HepG2 (cell line): ENCODE data around the gene MISFA. TPM values are rescaled to one million over a fixed set of nuclear protein-coding genes. Genes with fewer than 3 reads are reported as not detected.
A peak's percentile ranks its signal among the peaks of the same experiment; 100 is the strongest.

Experiments
- GABPB1 ChIP-seq: IDR thresholded peaks from 2 replicates; pipeline ENCODE4 v1.6.1; 2016; ENCODE audit warnings: mild to moderate bottlenecking, missing genetic modification reagents, moderate library complexity, missing compliant biosample characterization
- HCFC1 ChIP-seq: fragments of 150-350 bp; IDR thresholded peaks from 2 replicates; pipeline ENCODE4 v1.6.1; 2014; ENCODE audit warnings: low read depth, low read length
- HOXD1 ChIP-seq: sonication (generic); formaldehyde crosslinking; IDR thresholded peaks from 2 replicates; pipeline ENCODE4 v1.5.0; 2020; ENCODE audit warnings: missing genetic modification reagents
- ISL2 ChIP-seq: sonication (generic); formaldehyde crosslinking; IDR thresholded peaks from 2 replicates; pipeline ENCODE4 v1.5.0; 2020; ENCODE audit warnings: missing genetic modification reagents
- MAFK ChIP-seq, 2 experiments: IDR thresholded peaks in 1 of 2; conservative IDR thresholded peaks in 1 of 2; 2 replicates each; pipeline ENCODE4 v1.6.1; 2011; ENCODE audit warnings: improper control_type of control experiment in 2 of 2, low read length in 2 of 2
- MYNN ChIP-seq: sonication (generic); formaldehyde crosslinking; IDR thresholded peaks from 2 replicates; pipeline ENCODE4 v1.4.0; 2020; ENCODE audit warnings: mild to moderate bottlenecking, low read depth, missing genetic modification reagents
- NONO ChIP-seq, 2 experiments: fragments of 450-650 bp in 1 of 2; sonication (generic) in 1 of 2; formaldehyde crosslinking in 1 of 2; IDR thresholded peaks in 1 of 2; conservative IDR thresholded peaks in 1 of 2; 2 replicates each; pipeline versions ENCODE4 v1.6.1 to v1.8.0; 2017 to 2022; ENCODE audit warnings: mild to moderate bottlenecking in 1 of 2, missing genetic modification reagents in 1 of 2, moderate library complexity in 1 of 2
- ONECUT2 ChIP-seq: sonication (generic); formaldehyde crosslinking; IDR thresholded peaks from 2 replicates; pipeline ENCODE4 v1.4.0; 2020; ENCODE audit warnings: missing genetic modification reagents
- POLR2A ChIP-seq, 2 experiments: IDR thresholded peaks; 2 replicates each; pipeline ENCODE4 v1.6.1; 2011; ENCODE audit warnings: low read depth in 2 of 2, low read length in 2 of 2, mild to moderate bottlenecking in 1 of 2, moderate library complexity in 1 of 2; ENCODE audit not compliant: insufficient read depth in 1 of 2
- POLR2G ChIP-seq: fragments of 200-400 bp; formaldehyde crosslinking; IDR thresholded peaks from 2 replicates; pipeline ENCODE4 v1.6.1; 2018; ENCODE audit warnings: mild to moderate bottlenecking, low read depth, low read length, moderate library complexity
- RBM22 ChIP-seq: fragments of 200-400 bp; formaldehyde crosslinking; optimal IDR thresholded peaks from 2 replicates; pipeline ENCODE3; 2017; ENCODE audit warnings: mild to moderate bottlenecking, low read length, moderate library complexity
- SAFB2 ChIP-seq: sonication (generic); formaldehyde crosslinking; IDR thresholded peaks from 2 replicates; pipeline ENCODE4 v1.5.1; 2020; ENCODE audit warnings: missing genetic modification reagents, low read depth, mild to moderate bottlenecking, borderline replicate concordance
- TCF12 ChIP-seq, 2 experiments: fragments of 450-650 bp in 1 of 2; sonication (generic) in 1 of 2; formaldehyde crosslinking in 1 of 2; IDR thresholded peaks; 2 replicates each; pipeline versions ENCODE4 v1.6.1 to v1.8.0; 2017 to 2022; ENCODE audit warnings: antibody characterized with exemption in 1 of 2, mild to moderate bottlenecking in 1 of 2, missing genetic modification reagents in 1 of 2, moderate library complexity in 1 of 2
- ZMAT3 ChIP-seq: sonication (generic); formaldehyde crosslinking; conservative IDR thresholded peaks from 2 replicates; pipeline ENCODE4 v1.7.0; 2021; ENCODE audit warnings: missing genetic modification reagents
- ZNF317 ChIP-seq: sonication (generic); formaldehyde crosslinking; IDR thresholded peaks from 2 replicates; pipeline ENCODE4 v1.5.0; 2020; ENCODE audit warnings: mild to moderate bottlenecking, missing genetic modification reagents
- ZNF503 ChIP-seq: sonication (generic); formaldehyde crosslinking; IDR thresholded peaks from 2 replicates; pipeline ENCODE4 v1.4.0; 2020; ENCODE audit warnings: missing genetic modification reagents
- ZNF530 ChIP-seq: sonication (generic); formaldehyde crosslinking; IDR thresholded peaks from 2 replicates; pipeline ENCODE4 v1.5.0; 2020; ENCODE audit warnings: low read depth, mild to moderate bottlenecking, missing genetic modification reagents
- polyA plus RNA-seq, 8 experiments: library from polyadenylated mRNA; depleted of rRNA in 3 of 8; stranded (reverse) in 7 of 8; unstranded in 1 of 8; fragments of >200 nt; fragmentation: Illumina TruSeq in 4 of 8; extraction: Trizol in 4 of 8; gene quantifications; 2 replicates each; pipeline versions ENCODE4 v1.2.1 to v1.2.3, GENCODE V29; 2011 to 2016; ENCODE audit warnings: low read depth in 4 of 8, missing spikeins in 1 of 8, mixed read lengths in 1 of 8; ENCODE audit not compliant: insufficient read depth in 1 of 8
- total RNA-seq, 5 experiments: library from RNA; depleted of rRNA; stranded (reverse); fragments of >200 nt; fragmentation: Illumina TruSeq; extraction: Trizol; gene quantifications; 2 replicates each; pipeline ENCODE4 v1.2.3, GENCODE V29; 2016; ENCODE audit warnings: low read depth in 1 of 5
- TF ChIP-seq, protein P1 (sequence below): sonication (generic); formaldehyde crosslinking; IDR thresholded peaks from 2 replicates; pipeline ENCODE4 v1.8.1; 2023; ENCODE audit warnings: mild to moderate bottlenecking, inconsistent platforms, moderate library complexity, missing genetic modification reagents, borderline replicate concordance
- TF ChIP-seq, protein P2 (sequence below): sonication (generic); formaldehyde crosslinking; IDR thresholded peaks from 2 replicates; pipeline ENCODE4 v1.5.0; 2020; ENCODE audit warnings: missing genetic modification reagents
- TF ChIP-seq, protein P3 (sequence below): fragments of 450-650 bp; IDR thresholded peaks from 2 replicates; pipeline ENCODE4 v1.6.1; 2016

The MISFA gene
- total and polyA plus RNA-seq, 2 of the 13 experiments (the other 11 are each of a cell fraction or from before 2014, with no cell fraction given): 1.4 to 5.4 TPM

DNA sequence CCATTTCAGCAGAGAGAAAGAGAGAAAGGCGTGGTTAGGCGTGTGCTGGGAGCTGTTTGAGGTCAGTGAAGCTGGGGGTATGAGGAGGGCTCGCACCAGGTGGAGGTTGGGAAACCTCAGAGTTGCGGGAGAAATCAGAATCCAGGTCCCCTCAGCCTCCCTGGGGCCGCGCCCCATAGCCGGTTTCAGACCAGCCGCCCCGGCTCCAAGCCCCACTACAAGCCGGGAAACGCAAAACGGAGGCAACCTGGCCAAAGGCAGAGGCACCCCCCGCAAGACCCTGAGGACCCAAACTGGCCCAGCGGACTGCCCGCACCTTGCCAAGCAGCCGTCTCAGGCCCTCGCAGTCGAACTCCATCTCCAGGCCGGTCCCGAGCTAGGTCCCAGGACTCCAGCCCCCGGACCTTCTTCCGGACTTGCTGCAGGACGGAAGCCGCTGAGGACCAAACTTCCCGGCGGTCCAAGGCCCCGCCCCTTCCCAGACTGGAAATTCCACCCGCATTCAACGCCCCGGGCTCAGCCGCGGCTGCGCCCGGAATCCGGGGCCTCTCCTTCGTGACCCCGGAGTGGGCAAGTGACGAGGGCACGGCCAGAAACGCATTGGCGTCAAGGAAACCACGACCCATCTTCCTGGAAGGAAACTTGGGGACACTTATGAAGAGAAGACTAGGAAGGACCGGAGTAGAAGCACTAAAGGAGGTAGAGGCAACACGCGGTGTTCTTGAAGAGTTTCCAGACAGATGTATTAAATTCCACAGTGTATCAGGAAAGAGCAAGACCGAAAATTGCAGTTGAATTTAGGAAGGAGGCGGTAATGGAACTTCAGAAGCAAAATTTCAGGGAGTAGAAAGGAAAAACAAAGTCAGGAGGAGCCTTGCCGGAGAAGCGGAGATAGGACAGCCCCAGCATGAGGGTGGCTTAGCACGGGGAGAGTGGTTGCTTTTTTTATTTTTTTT, 11.0 kb upstream of the MISFA start, which contains the start of gene UEVLD (continued):
- no peak for TF ChIP-seq TCF12 (IDR thresholded peaks at IDR 0.05)
- no peak; the same call in 1 of the 2 replicates for TF ChIP-seq TCF12 (CRISPR knock-in tag; IDR thresholded peaks at IDR 0.05)
- TF ChIP-seq SAFB2 (CRISPR knock-in tag): 0 out of 2 replicates have a peak, but pooled peaks have one; percentile 50
- no peak for TF ChIP-seq ONECUT2 (CRISPR knock-in tag)
- peak; percentile 81 to 92 for TF ChIP-seq POLR2A (IDR thresholded peaks at IDR 0.05; ENCODE audit: insufficient read depth in 1 of 2, low read depth in 2 of 2, low read length in 2 of 2)
- TF ChIP-seq ZMAT3 (CRISPR knock-in tag): peak; percentile 70; the same call in 1 of the 2 replicates
- TF ChIP-seq GABPB1 (CRISPR knock-in tag): peak; percentile 92
- no peak for TF ChIP-seq MAFK (conservative IDR thresholded peaks at IDR 0.05 in 1 of 2, IDR thresholded peaks at IDR 0.05 in 1 of 2; ENCODE audit: low read length in 2 of 2)
- peak; percentile 64; the same call in 1 of the 2 replicates for TF ChIP-seq ISL2 (CRISPR knock-in tag)
- peak; percentile 96 for TF ChIP-seq POLR2G
- no peak for TF ChIP-seq ZNF530 (CRISPR knock-in tag)
- no peak for TF ChIP-seq NONO (IDR thresholded peaks at IDR 0.05)
- TF ChIP-seq NONO (CRISPR knock-in tag; conservative IDR thresholded peaks at IDR 0.05): peak; percentile 71; the same call in 1 of the 2 replicates
- 0 out of 2 replicates have a peak, but pooled peaks have one; percentile 75 for TF ChIP-seq ZNF317 (CRISPR knock-in tag)
- peak; percentile 78 for TF ChIP-seq ZNF503 (CRISPR knock-in tag)
- TF ChIP-seq, protein P1, sequence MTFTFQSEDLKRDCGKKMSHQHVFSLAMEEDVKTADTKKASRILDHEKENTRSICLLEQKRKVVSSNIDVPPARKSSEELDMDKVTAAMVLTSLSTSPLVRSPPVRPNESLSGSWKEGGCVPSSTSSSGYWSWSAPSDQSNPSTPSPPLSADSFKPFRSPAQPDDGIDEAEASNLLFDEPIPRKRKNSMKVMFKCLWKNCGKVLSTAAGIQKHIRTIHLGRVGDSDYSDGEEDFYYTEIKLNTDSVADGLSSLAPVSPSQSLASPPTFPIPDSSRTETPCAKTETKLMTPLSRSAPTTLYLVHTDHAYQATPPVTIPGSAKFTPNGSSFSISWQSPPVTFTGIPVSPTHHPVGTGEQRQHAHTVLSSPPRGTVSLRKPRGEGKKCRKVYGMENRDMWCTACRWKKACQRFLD (CRISPR knock-in tag): peak; percentile 84; the same call in 1 of the 2 replicates
- 0 out of 2 replicates have a peak, but pooled peaks have one; percentile 34 for TF ChIP-seq HOXD1
- TF ChIP-seq, protein P2, sequence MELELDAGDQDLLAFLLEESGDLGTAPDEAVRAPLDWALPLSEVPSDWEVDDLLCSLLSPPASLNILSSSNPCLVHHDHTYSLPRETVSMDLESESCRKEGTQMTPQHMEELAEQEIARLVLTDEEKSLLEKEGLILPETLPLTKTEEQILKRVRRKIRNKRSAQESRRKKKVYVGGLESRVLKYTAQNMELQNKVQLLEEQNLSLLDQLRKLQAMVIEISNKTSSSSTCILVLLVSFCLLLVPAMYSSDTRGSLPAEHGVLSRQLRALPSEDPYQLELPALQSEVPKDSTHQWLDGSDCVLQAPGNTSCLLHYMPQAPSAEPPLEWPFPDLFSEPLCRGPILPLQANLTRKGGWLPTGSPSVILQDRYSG: no peak
- TF ChIP-seq MYNN (CRISPR knock-in tag): no peak
- TF ChIP-seq, protein P3, sequence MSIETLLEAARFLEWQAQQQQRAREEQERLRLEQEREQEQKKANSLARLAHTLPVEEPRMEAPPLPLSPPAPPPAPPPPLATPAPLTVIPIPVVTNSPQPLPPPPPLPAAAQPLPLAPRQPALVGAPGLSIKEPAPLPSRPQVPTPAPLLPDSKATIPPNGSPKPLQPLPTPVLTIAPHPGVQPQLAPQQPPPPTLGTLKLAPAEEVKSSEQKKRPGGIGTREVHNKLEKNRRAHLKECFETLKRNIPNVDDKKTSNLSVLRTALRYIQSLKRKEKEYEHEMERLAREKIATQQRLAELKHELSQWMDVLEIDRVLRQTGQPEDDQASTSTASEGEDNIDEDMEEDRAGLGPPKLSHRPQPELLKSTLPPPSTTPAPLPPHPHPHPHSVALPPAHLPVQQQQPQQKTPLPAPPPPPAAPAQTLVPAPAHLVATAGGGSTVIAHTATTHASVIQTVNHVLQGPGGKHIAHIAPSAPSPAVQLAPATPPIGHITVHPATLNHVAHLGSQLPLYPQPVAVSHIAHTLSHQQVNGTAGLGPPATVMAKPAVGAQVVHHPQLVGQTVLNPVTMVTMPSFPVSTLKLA: no peak
- no peak for TF ChIP-seq RBM22
- no peak for TF ChIP-seq HCFC1
